NCI-H69 (cell line): Measurements from ENCODE around the gene LYRM1.
"Not testable (repeated sequence)": the region's sequence is repeated elsewhere in the genome, so short reads cannot be mapped to it uniquely, and the experiment has no call there.

Experiments
- DNase-seq: peaks from one replicate; lab custom pipeline; 2025; lab: John Stamatoyannopoulos, UW

Gene LYRM1

DNA sequence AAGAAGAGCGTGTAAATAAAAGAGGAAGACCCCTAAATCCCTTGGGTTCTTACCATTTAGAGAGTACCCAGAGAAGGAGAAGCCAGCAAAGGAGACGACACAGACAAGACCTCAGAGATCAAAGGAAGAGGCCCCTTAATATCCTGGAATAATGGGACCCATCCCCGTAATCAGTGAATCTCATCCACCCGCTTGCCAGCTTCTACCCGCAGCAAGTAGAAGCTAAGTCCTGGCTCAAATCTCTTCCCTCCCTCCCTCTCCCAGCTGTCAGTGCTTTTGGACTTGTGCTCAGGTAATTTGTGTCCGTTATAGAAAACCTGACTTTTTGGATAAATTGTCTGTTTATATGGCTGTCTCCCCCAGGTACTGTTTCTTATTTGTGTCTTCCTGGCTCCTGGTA lies 1.9 kb downstream of the LYRM1 start:
- no peak for DNase-seq

- no peak for DNase-seq
These were observed 2.7 kb downstream of the LYRM1 start for GRCh38 chr16:20903116-20903898.

GRCh38 chr16:20903899-20904506 lies 3.4 kb downstream of the LYRM1 start:
- DNase-seq: no peak

- DNase-seq: no peak
These were observed 4.0 kb downstream of the LYRM1 start for GRCh38 chr16:20904507-20905081.

DNA sequence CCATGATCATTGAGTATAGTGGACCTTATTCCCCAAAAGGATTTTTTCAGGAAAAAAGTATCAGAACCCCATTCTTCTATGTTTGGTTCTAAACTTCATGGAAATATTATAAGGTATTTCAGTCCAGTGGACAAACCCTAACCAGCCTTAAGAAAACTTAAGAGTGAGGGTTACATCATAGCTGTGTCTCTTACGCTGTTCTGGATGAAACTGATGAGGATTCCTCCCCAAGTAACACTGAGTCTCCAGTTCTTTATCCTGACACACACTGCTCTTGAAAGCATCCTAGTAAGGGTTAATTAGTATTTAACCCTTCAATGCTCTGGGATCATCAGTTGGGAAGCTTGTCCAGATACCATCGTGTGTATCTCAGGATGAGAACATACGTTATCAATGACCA lies 5.0 kb downstream of the LYRM1 start:
- DNase-seq: no peak

- no peak for DNase-seq
These were observed 6.0 kb downstream of the LYRM1 start for GRCh38 chr16:20906341-20907255.

GRCh38 chr16:20910781-20911321 lies 10.3 kb downstream of the LYRM1 start:
- DNase-seq: no peak

GRCh38 chr16:20911361-20911760 lies 10.8 kb downstream of the LYRM1 start:
- DNase-seq: no peak

DNA sequence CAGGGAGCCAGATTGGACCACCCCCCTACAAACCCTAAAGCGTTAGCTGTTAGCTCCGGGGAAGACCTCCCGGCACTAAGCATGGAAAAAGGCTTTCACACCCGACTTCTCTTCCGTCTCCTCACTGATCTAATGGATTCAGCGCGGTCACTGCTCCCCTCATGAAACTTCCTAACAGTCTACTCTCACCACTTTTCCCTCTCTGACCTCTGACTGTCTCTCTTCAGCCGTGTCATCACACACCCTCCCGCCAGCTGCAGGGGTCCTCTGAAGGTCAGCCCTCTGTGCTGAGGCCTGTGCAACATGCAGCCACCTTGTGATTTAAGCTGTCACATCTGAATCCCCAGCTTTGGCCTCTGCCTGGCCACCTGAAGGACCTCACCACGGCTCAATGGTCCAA lies 15.7 kb downstream of the LYRM1 start:
- no peak for DNase-seq

GRCh38 chr16:20916942-20917341 lies 16.4 kb downstream of the LYRM1 start:
- DNase-seq: no peak

DNA sequence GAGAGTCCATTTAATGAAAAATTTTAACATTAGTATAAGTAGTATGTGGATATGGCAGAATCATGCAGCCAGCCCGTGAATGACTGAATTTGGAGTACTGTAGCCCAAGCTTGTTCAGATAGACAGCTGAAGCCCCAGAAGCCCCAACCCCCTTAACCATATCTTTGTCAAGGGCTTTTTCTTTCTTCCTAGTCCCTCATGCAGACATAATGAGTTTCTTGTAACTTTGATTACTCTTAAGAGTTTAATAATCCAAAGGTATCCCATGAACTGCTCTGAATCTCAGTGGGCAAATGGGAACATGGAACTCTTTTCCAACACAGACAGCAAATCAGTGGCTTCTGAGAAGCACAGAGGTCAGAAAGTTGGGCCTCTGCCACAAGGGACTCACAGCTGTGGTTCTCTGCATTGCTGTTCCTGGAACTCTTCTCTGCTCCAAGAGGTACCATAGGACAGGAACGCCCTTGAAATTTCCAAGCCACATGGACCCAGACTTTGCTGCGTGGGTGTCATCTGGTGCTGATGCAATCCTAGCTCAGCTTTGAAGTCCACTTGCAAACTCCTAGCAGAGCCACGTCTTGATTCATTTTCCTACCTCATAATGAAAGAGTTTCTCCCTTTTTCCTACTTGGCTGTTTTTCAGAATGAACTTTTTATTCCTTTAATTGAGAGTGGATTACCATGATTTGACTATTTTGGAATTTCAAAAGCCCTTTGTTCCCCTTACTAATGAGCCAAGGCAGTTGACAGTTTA lies 18.1 kb downstream of the LYRM1 start:
- DNase-seq: no peak

DNA sequence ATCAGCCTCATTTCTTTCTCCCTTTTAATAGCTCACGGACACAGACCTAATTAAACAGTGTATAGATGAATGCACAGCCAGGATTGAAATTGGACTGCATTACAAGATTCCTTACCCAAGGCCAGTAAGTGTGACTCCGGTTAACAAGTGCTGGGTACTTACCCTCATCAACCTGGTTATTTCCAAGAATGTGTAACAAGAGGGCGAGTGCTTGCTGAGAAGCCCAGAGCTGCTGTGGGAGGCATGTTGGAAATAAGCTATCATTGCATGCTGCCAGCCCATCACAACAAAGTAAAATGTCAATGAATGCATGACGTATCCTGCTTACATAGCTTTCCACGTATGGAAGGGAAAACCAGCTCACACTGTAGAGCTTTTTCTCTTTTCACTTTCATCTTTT lies 19.5 kb downstream of the LYRM1 start:
- no peak for DNase-seq

DNA sequence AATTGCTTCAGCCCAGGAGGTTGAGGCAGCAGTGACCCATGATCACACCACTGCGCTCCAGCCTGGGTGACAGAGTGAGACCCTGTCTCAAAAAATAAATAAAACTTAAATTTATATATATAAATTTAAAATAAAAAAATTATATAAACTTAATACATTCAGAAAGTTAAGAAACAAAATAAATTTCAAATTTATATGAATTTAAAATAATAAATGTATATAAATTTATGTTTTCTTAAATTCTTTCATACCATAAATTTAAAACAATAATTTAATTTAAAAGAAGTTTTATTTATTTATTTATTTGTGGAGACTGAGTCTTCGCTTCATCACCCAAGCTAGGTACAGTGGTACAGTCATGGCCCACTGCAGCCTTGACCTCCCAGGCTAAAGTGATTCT lies 20.2 kb downstream of the LYRM1 start:
- no peak for DNase-seq

- DNase-seq: no peak
These were observed 23.3 kb downstream of the LYRM1 start for GRCh38 chr16:20923876-20924275.

- no peak for DNase-seq
These were observed 25.2 kb downstream of the LYRM1 start for GRCh38 chr16:20925751-20926150.

- no peak for DNase-seq
These were observed 28.3 kb downstream of the LYRM1 start for GRCh38 chr16:20928774-20929411.

DNA sequence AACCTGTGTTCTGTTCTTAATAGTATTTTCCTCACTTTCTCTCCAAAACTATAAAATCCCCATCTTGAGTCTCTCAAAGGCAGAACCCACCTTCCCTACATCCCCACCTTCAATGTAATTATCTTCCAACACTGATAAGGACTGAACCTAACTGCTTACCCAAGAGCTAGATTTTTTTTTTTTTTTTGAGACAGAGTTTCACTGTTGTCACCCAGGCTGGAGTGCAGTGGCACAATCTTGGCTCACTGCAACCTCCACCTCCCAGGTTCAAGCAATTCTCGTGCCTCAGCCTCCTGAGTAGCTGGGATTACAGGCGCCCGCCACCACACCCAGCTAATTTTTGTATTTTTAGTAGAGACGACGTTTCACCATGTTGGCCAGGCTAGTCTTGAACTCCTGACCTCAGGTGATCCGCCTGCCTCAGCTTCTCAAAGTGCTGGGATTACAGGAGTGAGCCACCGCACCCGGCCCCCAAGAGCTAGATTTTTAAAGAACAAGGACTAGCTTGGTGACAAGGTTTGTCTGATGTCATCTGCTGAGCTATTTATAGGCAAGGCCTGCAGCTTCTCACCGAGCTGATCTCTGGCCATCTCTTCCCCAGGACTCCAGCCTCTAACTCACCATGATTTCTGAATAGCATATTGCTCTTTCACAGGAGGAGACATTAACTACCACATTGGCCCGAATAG lies 29.2 kb downstream of the LYRM1 start:
- DNase-seq: not testable (repeated sequence)

- DNase-seq: no peak
These were observed 29.8 kb downstream of the LYRM1 start for GRCh38 chr16:20930365-20930690.

GRCh38 chr16:20931066-20931600 lies 30.6 kb downstream of the LYRM1 start:
- DNase-seq: no peak

DNA sequence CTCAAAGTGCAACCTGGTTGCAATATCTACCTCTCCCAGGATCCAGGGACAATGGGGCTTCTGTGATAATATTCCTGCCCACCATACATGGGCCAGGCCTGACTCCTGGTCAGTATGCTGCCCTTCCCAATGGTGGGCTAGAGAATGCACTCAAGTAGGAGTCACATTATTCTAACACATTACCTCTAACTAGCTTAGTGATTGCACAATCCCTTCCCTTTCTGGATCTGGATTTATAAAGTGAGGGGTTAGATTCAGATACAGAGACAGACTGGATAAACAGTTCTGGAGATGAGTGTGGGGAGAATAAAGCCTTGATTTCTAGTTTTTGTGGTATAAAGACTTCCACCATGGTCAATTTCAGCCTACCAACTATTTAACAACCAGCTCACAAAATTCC lies 33.0 kb downstream of the LYRM1 start:
- no peak for DNase-seq
